SK-N-MC (cell line): ENCODE results near the gene PCBP3.

Source experiments
- DNase-seq: peaks from one replicate; pipeline ENCODE4 v3.0.0-alpha.2; 2011; ENCODE audit warnings: low read depth, low spot score
- H3K27ac ChIP-seq: fragments of 200-600 bp; sonication (generic); 2 replicates; pipeline ENCODE4 v1.5.1; 2016; ENCODE audit warnings: mixed run types
- H3K36me3 ChIP-seq: fragments of 200-600 bp; sonication (generic); 2 replicates; pipeline ENCODE4 v1.6.1; 2017; ENCODE audit warnings: antibody characterized with exemption, low read length, mixed read lengths; ENCODE audit not compliant: insufficient read depth
- H3K4me3 ChIP-seq: fragments of 200-600 bp; sonication (generic); 2 replicates; pipeline ENCODE4 v1.5.1; 2016
- H3K9ac ChIP-seq: fragments of 200-600 bp; sonication (generic); 2 replicates; pipeline ENCODE4 v1.8.0; 2017; ENCODE audit warnings: mixed run types, mixed read lengths; ENCODE audit not compliant: insufficient read length
- H3K9me3 ChIP-seq: fragments of 200-600 bp; sonication (generic); 2 replicates; pipeline ENCODE4 v1.6.1; 2017; ENCODE audit warnings: low read depth, mild to moderate bottlenecking, antibody characterized with exemption, low read length, moderate library complexity, mixed read lengths
- EZH2 ChIP-seq: fragments of 200-600 bp; sonication (generic); IDR thresholded peaks from one replicate; pipeline ENCODE4 v1.6.1; 2017; ENCODE audit warnings: antibody characterized with exemption
- FOXP2 ChIP-seq: optimal IDR thresholded peaks from 2 replicates; pipeline ENCODE3; 2011; ENCODE audit warnings: mild to moderate bottlenecking, moderate library complexity; ENCODE audit not compliant: insufficient read depth; ENCODE audit errors: extremely low read length, control extremely low read depth
- POLR2AphosphoS5 ChIP-seq: IDR thresholded peaks from 2 replicates; pipeline ENCODE4 v1.6.1; 2012; ENCODE audit warnings: mild to moderate bottlenecking, low read depth, low read length, borderline replicate concordance

Gene PCBP3

GRCh38 chr21:45887788-45888187, 244.3 kb downstream of the PCBP3 start:
- no peak overlapping the region for H3K27ac ChIP-seq
- TF ChIP-seq EZH2 (no peak), POLR2AphosphoS5 (no peak), FOXP2 (no peak)
- no peak for DNase-seq

GRCh38 chr21:45888386-45889009, 245.0 kb downstream of the PCBP3 start:
- H3K27ac ChIP-seq: no peak overlapping the region
- no peak overlapping the region for H3K9ac ChIP-seq
- H3K4me3 ChIP-seq: no peak overlapping the region
- H3K36me3 ChIP-seq: no peaks in the 10 kb centered on the region
- H3K9me3 ChIP-seq: no peaks in the 10 kb centered on the region
- TF ChIP-seq FOXP2 (no peak), POLR2AphosphoS5 (no peak), EZH2 (no peak)
- DNase-seq: no peak

More at GRCh38 chr21:45887788-45888187, 244.3 kb downstream of the PCBP3 start:
- no peak overlapping the region for H3K4me3 ChIP-seq
- H3K9ac ChIP-seq: no peak overlapping the region
- H3K36me3 ChIP-seq: no peaks in the 10 kb centered on the region
- H3K9me3 ChIP-seq: no peaks in the 10 kb centered on the region

- Histone ChIP-seq H3K27ac (no peak overlapping the region), H3K9ac (no peak overlapping the region), H3K36me3 (no peaks in the 10 kb centered on the region), H3K9me3 (no peaks in the 10 kb centered on the region), H3K4me3 (no peak overlapping the region)
- TF ChIP-seq POLR2AphosphoS5 (no peak), FOXP2 (no peak), EZH2 (no peak)
- DNase-seq: no peak
Measured at GRCh38 chr21:45889256-45889655, 245.7 kb downstream of the PCBP3 start.

GRCh38 chr21:45889961-45890360, 246.4 kb downstream of the PCBP3 start:
- Histone ChIP-seq H3K4me3 (no peak overlapping the region), H3K27ac (no peak overlapping the region), H3K36me3 (no peaks in the 10 kb centered on the region), H3K9me3 (no peaks in the 10 kb centered on the region), H3K9ac (no peak overlapping the region)
- no peak for DNase-seq
- TF ChIP-seq FOXP2: no peak
- TF ChIP-seq EZH2: no peak
- TF ChIP-seq POLR2AphosphoS5: no peak

GRCh38 chr21:45891388-45892155, 248.0 kb downstream of the PCBP3 start:
- H3K9ac ChIP-seq: no peak overlapping the region
- no peak overlapping the region for H3K4me3 ChIP-seq
- no peak for DNase-seq
- H3K36me3 ChIP-seq: no peaks in the 10 kb centered on the region
- H3K9me3 ChIP-seq: no peaks in the 10 kb centered on the region
- no peak overlapping the region for H3K27ac ChIP-seq
- TF ChIP-seq POLR2AphosphoS5 (no peak), EZH2 (no peak)

- DNase-seq: no peak
- no peak overlapping the region for H3K9ac ChIP-seq
- H3K36me3 ChIP-seq: no peaks in the 10 kb centered on the region
- no peak overlapping the region for H3K27ac ChIP-seq
- H3K9me3 ChIP-seq: no peaks in the 10 kb centered on the region
- no peak overlapping the region for H3K4me3 ChIP-seq
- TF ChIP-seq EZH2 (no peak), FOXP2 (no peak), POLR2AphosphoS5 (no peak)
Measured at GRCh38 chr21:45892156-45892915, 248.8 kb downstream of the PCBP3 start.

- Histone ChIP-seq H3K9ac (no peak overlapping the region), H3K9me3 (no peaks in the 10 kb centered on the region), H3K27ac (no peak overlapping the region), H3K36me3 (no peaks in the 10 kb centered on the region), H3K4me3 (no peak overlapping the region)
- DNase-seq: no peak
- TF ChIP-seq FOXP2 (no peak), POLR2AphosphoS5 (no peak), EZH2 (no peak)
Measured at GRCh38 chr21:45892916-45893739, 249.6 kb downstream of the PCBP3 start.

- TF ChIP-seq POLR2AphosphoS5 (no peak), EZH2 (no peak), FOXP2 (no peak)
- Histone ChIP-seq H3K9ac (no peak overlapping the region), H3K4me3 (no peak overlapping the region), H3K27ac (no peak overlapping the region), H3K36me3 (no peaks in the 10 kb centered on the region), H3K9me3 (no peaks in the 10 kb centered on the region)
- no peak for DNase-seq
Measured at GRCh38 chr21:45893740-45894449, 250.4 kb downstream of the PCBP3 start.
